C4-2B (cell line): ENCODE data around the gene RELB.

ENCODE experiments used
- H3K27ac ChIP-seq: fragments of 450-650 bp; 2 replicates; pipeline ENCODE4 v1.5.1; 2017
- CTCF ChIP-seq: fragments of 450-650 bp; conservative IDR thresholded peaks from 2 replicates; pipeline ENCODE4 v1.5.1; 2017; ENCODE audit warnings: mild to moderate bottlenecking
- ZFX ChIP-seq: fragments of 450-650 bp; IDR thresholded peaks from 2 replicates; pipeline ENCODE4 v1.6.1; 2017

RELB gene

GRCh38 chr19:45027371-45027770 lies 26.1 kb downstream of the RELB start:
- TF ChIP-seq CTCF (no peak), ZFX (no peak)
- H3K27ac ChIP-seq: no peak overlapping the region

- no peak for TF ChIP-seq CTCF
- no peak for TF ChIP-seq ZFX
- H3K27ac ChIP-seq: no peak overlapping the region
These were observed 29.6 kb downstream of the RELB start for GRCh38 chr19:45030825-45031224.

GRCh38 chr19:45032421-45032820 lies 31.2 kb downstream of the RELB start:
- TF ChIP-seq ZFX: no peak
- TF ChIP-seq CTCF: no peak

GRCh38 chr19:45035755-45036154 lies 34.5 kb downstream of the RELB start:
- TF ChIP-seq CTCF (no peak), ZFX (no peak)

More at GRCh38 chr19:45032421-45032820, 31.2 kb downstream of the RELB start:
- no peak overlapping the region for H3K27ac ChIP-seq

GRCh38 chr19:45037393-45038169 lies 36.3 kb downstream of the RELB start:
- H3K27ac ChIP-seq: no peak overlapping the region
- TF ChIP-seq ZFX (no peak), CTCF (no peak)

More at GRCh38 chr19:45035755-45036154, 34.5 kb downstream of the RELB start:
- no peak overlapping the region for H3K27ac ChIP-seq

- peak within 1 kb of the TSS; percentile 81 for H3K27ac ChIP-seq
- peak; percentile 75; the same call in 1 of the 2 replicates for TF ChIP-seq ZFX
- no peak for TF ChIP-seq CTCF
These were observed 37.9 kb downstream of the RELB start, which contains the start of gene CLASRP for GRCh38 chr19:45038931-45039893. TSS of gene CLASRP (plus strand) at chr19:45039045. CDS start at chr19:45040213, 1,168 bp downstream.
